Fibroblast of mammary gland (primary cell): ENCODE measurements around the gene JAKMIP1.

Source experiments
- DNase-seq: peaks from one replicate; pipeline ENCODE4 v3.0.0-alpha.2; 2010; ENCODE audit warnings: low read depth
- H3K4me3 ChIP-seq: 2 replicates; pipeline ENCODE4 v1.5.1; 2011; ENCODE audit warnings: low read depth, mild to moderate bottlenecking, low read length, moderate library complexity; ENCODE audit not compliant: control insufficient read depth
- CTCF ChIP-seq: conservative IDR thresholded peaks from 2 replicates; pipeline ENCODE4 v1.5.1; 2011; ENCODE audit warnings: low read depth, low read length, inconsistent platforms; ENCODE audit not compliant: control insufficient read depth, insufficient read depth

JAKMIP1 gene

GRCh38 chr4:6233929-6234328 is 33.6 kb upstream of the JAKMIP1 start:
- no peak overlapping the region for H3K4me3 ChIP-seq
- no peak for DNase-seq
- no peak for TF ChIP-seq CTCF

- no peak for DNase-seq
- TF ChIP-seq CTCF: no peak
- no peak overlapping the region for H3K4me3 ChIP-seq
These were observed 32.8 kb upstream of the JAKMIP1 start for GRCh38 chr4:6232836-6233785.

GRCh38 chr4:6231663-6232165 is 31.4 kb upstream of the JAKMIP1 start:
- TF ChIP-seq CTCF: no peak
- no peak for DNase-seq
- no peak overlapping the region for H3K4me3 ChIP-seq

GRCh38 chr4:6230827-6231662 is 30.7 kb upstream of the JAKMIP1 start:
- DNase-seq: no peak
- no peak overlapping the region for H3K4me3 ChIP-seq
- TF ChIP-seq CTCF: no peak

GRCh38 chr4:6230502-6230785 is 30.1 kb upstream of the JAKMIP1 start:
- no peak for TF ChIP-seq CTCF
- no peak for DNase-seq
- no peak overlapping the region for H3K4me3 ChIP-seq

GRCh38 chr4:6229671-6230501 is 29.5 kb upstream of the JAKMIP1 start:
- TF ChIP-seq CTCF: no peak
- H3K4me3 ChIP-seq: no peak overlapping the region
- no peak for DNase-seq
